H1 (cell line): ENCODE results near the gene C2orf76. TPM values are rescaled to one million over a fixed set of nuclear protein-coding genes. Genes with fewer than 3 reads are reported as not detected.

Experiments
- CTCF ChIA-PET: fragments of 300-600 bp; sonication (Branson Sonifier 250); formaldehyde crosslinking; loops from one replicate; lab custom pipeline; 2021; ENCODE audit not compliant: partially characterized antibody; lab: Charles Lee
- POLR2A ChIA-PET: fragments of 300-600 bp; sonication (Branson Sonifier 250); formaldehyde crosslinking; loops from one replicate; lab custom pipeline; 2021; ENCODE audit warnings: inconsistent platforms; ENCODE audit not compliant: partially characterized antibody; lab: Charles Lee
- DNase-seq, 2 experiments: peaks; one replicate each; pipeline versions ENCODE4 v3.0.0 to v3.0.0-alpha.2; 2010 to 2022; ENCODE audit warnings: low spot score in 2 of 2, low read depth in 1 of 2, mixed read lengths in 1 of 2
- FAIRE-seq: peaks from 2 replicates; lab custom pipeline; 2011; peaks lifted over from hg19 to GRCh38; lab: Jason Lieb, UNC
- H2AFZ ChIP-seq: 2 replicates; pipeline ENCODE4 v1.8.1; 2012; ENCODE audit warnings: low read length, inconsistent platforms
- H2AK5ac ChIP-seq: 2 replicates; pipeline ENCODE4 v1.6.1; 2013; ENCODE audit warnings: low read depth, low read length
- H2BK120ac ChIP-seq: replicated peaks from 2 replicates; pipeline ENCODE3; 2013; ENCODE audit warnings: low read depth, low read length, inconsistent platforms
- H2BK12ac ChIP-seq: 2 replicates; pipeline ENCODE4 v1.6.1; 2013; ENCODE audit warnings: low read depth, low read length
- H2BK15ac ChIP-seq: 2 replicates; pipeline ENCODE4 v1.6.1; 2013; ENCODE audit warnings: low read length
- H2BK20ac ChIP-seq: 2 replicates; pipeline ENCODE4 v1.6.1; 2013; ENCODE audit warnings: low read length
- H2BK5ac ChIP-seq: 2 replicates; pipeline ENCODE4 v1.6.1; 2013; ENCODE audit warnings: low read depth, low read length
- H3K14ac ChIP-seq: 2 replicates; pipeline ENCODE4 v1.6.1; 2013; ENCODE audit warnings: inconsistent platforms; ENCODE audit not compliant: insufficient read length
- H3K18ac ChIP-seq: 2 replicates; pipeline ENCODE4 v1.6.1; 2013; ENCODE audit warnings: low read length; ENCODE audit errors: extremely low read depth
- H3K23ac ChIP-seq: 2 replicates; pipeline ENCODE4 v1.6.1; 2013; ENCODE audit warnings: inconsistent platforms; ENCODE audit not compliant: insufficient read length
- H3K23me2 ChIP-seq: 2 replicates; pipeline ENCODE4 v1.6.1; 2013; ENCODE audit warnings: low read depth, low read length
- H3K27ac ChIP-seq: 2 replicates; pipeline ENCODE4 v1.6.1; 2011; ENCODE audit warnings: low read depth, low read length, inconsistent platforms
- H3K27me3 ChIP-seq, 4 experiments: replicated peaks in 1 of 4; 1 replicate in 1 of 4; 2 replicates in 3 of 4; pipeline versions ENCODE4 v1.6.1 to v1.8.1; 2011 to 2013; ENCODE audit warnings: low read length in 3 of 4, mild to moderate bottlenecking in 3 of 4, inconsistent platforms in 2 of 4, mixed read lengths in 2 of 4, moderate library complexity in 1 of 4; ENCODE audit not compliant: control insufficient read depth in 3 of 4, insufficient read depth in 3 of 4; ENCODE audit errors: extremely low read depth in 1 of 4
- H3K36me3 ChIP-seq, 4 experiments: 2 replicates each; pipeline versions ENCODE4 v1.6.1 to v1.8.1; 2011 to 2013; ENCODE audit warnings: mild to moderate bottlenecking in 4 of 4, low read length in 3 of 4, moderate library complexity in 2 of 4, control low read depth in 1 of 4, inconsistent platforms in 1 of 4; ENCODE audit not compliant: insufficient read depth in 4 of 4, control insufficient read depth in 2 of 4
- H3K4ac ChIP-seq: replicated peaks from 2 replicates; pipeline ENCODE3; 2013; ENCODE audit warnings: low read length, low read depth, mixed read lengths, inconsistent platforms; ENCODE audit not compliant: insufficient read length
- H3K4me1 ChIP-seq, 4 experiments: replicated peaks in 1 of 4; 1 replicate in 1 of 4; 2 replicates in 3 of 4; pipeline versions ENCODE4 v1.6.1 to v1.8.1; 2011 to 2013; ENCODE audit warnings: low read length in 3 of 4, inconsistent platforms in 2 of 4, mixed read lengths in 1 of 4; ENCODE audit not compliant: insufficient read depth in 4 of 4, control insufficient read depth in 3 of 4
- H3K4me2 ChIP-seq, 2 experiments: 2 replicates each; pipeline versions ENCODE4 v1.6.1 to v1.8.1; 2011 to 2013; ENCODE audit warnings: low read depth in 2 of 2, low read length in 2 of 2, control low read depth in 1 of 2, inconsistent platforms in 1 of 2, mild to moderate bottlenecking in 1 of 2; ENCODE audit not compliant: insufficient read depth in 1 of 2
- H3K4me3 ChIP-seq, 4 experiments: fragments of 200-600, 300-600 bp in 1 of 4; sonication (generic), shearing (Covaris generic), sonication (Bioruptor Twin) in 1 of 4; 2 replicates each; pipeline versions ENCODE4 v1.5.1 to v1.8.1; 2011 to 2016; ENCODE audit warnings: low read length in 4 of 4, low read depth in 3 of 4, control low read depth in 2 of 4, inconsistent platforms in 2 of 4, mild to moderate bottlenecking in 2 of 4, mixed read lengths in 1 of 4, moderate library complexity in 1 of 4; ENCODE audit not compliant: insufficient read depth in 2 of 4; ENCODE audit errors: extremely low read depth in 1 of 4
- H3K56ac ChIP-seq: replicated peaks from 2 replicates; pipeline ENCODE3; 2013; ENCODE audit warnings: low read depth, mild to moderate bottlenecking, mixed read lengths, low read length, inconsistent platforms; ENCODE audit not compliant: insufficient read length
- H3K79me1 ChIP-seq: 2 replicates; pipeline ENCODE4 v1.6.1; 2013; ENCODE audit warnings: low read depth, low read length, control low read depth
- H3K79me2 ChIP-seq, 2 experiments: 2 replicates each; pipeline versions ENCODE4 v1.6.1 to v1.8.1; 2012 to 2013; ENCODE audit warnings: low read length in 2 of 2, mild to moderate bottlenecking in 2 of 2, inconsistent platforms in 1 of 2; ENCODE audit not compliant: insufficient read depth in 2 of 2, control insufficient read depth in 1 of 2
- H3K9ac ChIP-seq, 4 experiments: replicated peaks in 1 of 4; 1 replicate in 1 of 4; 2 replicates in 3 of 4; pipeline versions ENCODE4 v1.6.1 to v1.8.1; 2011 to 2013; ENCODE audit warnings: low read depth in 3 of 4, low read length in 3 of 4, control low read depth in 2 of 4, mild to moderate bottlenecking in 2 of 4, moderate library complexity in 2 of 4, inconsistent platforms in 1 of 4; ENCODE audit errors: extremely low read depth in 1 of 4
- H3K9me3 ChIP-seq, 2 experiments: 2 replicates each; pipeline versions ENCODE4 v1.6.1 to v1.8.1; 2012 to 2013; ENCODE audit warnings: mild to moderate bottlenecking in 2 of 2, moderate library complexity in 2 of 2, control low read depth in 1 of 2, inconsistent platforms in 1 of 2, low read depth in 1 of 2, low read length in 1 of 2, mixed read lengths in 1 of 2; ENCODE audit not compliant: insufficient read depth in 2 of 2
- H4K20me1 ChIP-seq, 2 experiments: replicated peaks in 1 of 2; 2 replicates each; pipeline versions ENCODE3 to v1.8.1; 2011 to 2013; ENCODE audit warnings: inconsistent platforms in 2 of 2, low read length in 2 of 2, mild to moderate bottlenecking in 1 of 2; ENCODE audit not compliant: insufficient read depth in 2 of 2, control insufficient read depth in 1 of 2
- H4K5ac ChIP-seq: 2 replicates; pipeline ENCODE4 v1.6.1; 2013; ENCODE audit warnings: low read length, low read depth, mixed read lengths, inconsistent platforms; ENCODE audit not compliant: insufficient read length
- H4K8ac ChIP-seq: 2 replicates; pipeline ENCODE4 v1.8.0; 2013; ENCODE audit warnings: mild to moderate bottlenecking, moderate library complexity, low read length, inconsistent platforms; ENCODE audit not compliant: insufficient read depth; ENCODE audit errors: extremely low read depth
- H4K91ac ChIP-seq: replicated peaks from 2 replicates; pipeline ENCODE3; 2013; ENCODE audit warnings: low read length, mixed read lengths, inconsistent platforms; ENCODE audit not compliant: insufficient read length
- TBP ChIP-seq: IDR thresholded peaks from 2 replicates; pipeline ENCODE4 v1.6.1; 2011; ENCODE audit warnings: low read depth, low read length, improper control_type of control experiment
- WGBS, 2 experiments: shearing (Covaris generic) in 1 of 2; methylation state at CpG; one replicate each; pipeline versions ENCODE4 v1.1.6 to v1.1.7; 2013 to 2015; ENCODE audit warnings: low lambda C conversion rate in 2 of 2, mixed read lengths in 2 of 2, inconsistent platforms in 1 of 2, low coverage in 1 of 2, missing lambda C conversion rate in 1 of 2; ENCODE audit not compliant: insufficient replicate concordance in 2 of 2, insufficient coverage in 1 of 2, insufficient read length in 1 of 2; ENCODE audit errors: extremely low coverage in 1 of 2, missing lambda C conversion rate in 1 of 2; 5-methylcytosine and 5-hydroxymethylcytosine counted together
- polyA plus RNA-seq, 7 experiments: library from polyadenylated mRNA; depleted of rRNA in 3 of 7; stranded (reverse) in 5 of 7; unstranded in 2 of 7; fragments of >200 nt in 5 of 7; fragments of 200-250 nt in 2 of 7; gene quantifications; 1 replicate in 5 of 7; 2 replicates in 1 of 7; 4 replicates in 1 of 7; pipeline versions ENCODE4 v1.2.1 to v1.2.3, GENCODE V29; 2011 to 2013; ENCODE audit warnings: missing spikeins in 2 of 7, mixed read lengths in 2 of 7
- total RNA-seq: library from RNA; stranded (reverse); fragmentation: NEBNext Ultra II Directional; extraction: Animal tissue kit (Norgen Biotek cat#: 25700); gene quantifications from 2 replicates; pipeline ENCODE4 v1.2.1, GENCODE V29; 2021

The C2orf76 gene
- total and polyA plus RNA-seq, 2 of the 8 experiments (the other 6 are each of a cell fraction or from before 2014, with no cell fraction given), result 4.4 to 5.0 TPM

- H4K8ac ChIP-seq, result peak overlapping the region; percentile 51; the same call in 1 of the 2 replicates
- H3K9me3 ChIP-seq, result no peaks in the 10 kb centered on the region
- no peak overlapping the region for H2BK20ac ChIP-seq
- CTCF ChIA-PET, result interaction anchor here (1.0 to 1.8 kb wide), 3 partner anchors 12 to 21 kb away, joined by 3 to 10 read pairs (median 4); no protein-coding TSS in a partner anchor
- no peak overlapping the region for H2BK120ac ChIP-seq
- 5% methylated on average over 16 of the region's 17 CpGs; no CpG with 5 or more reads in 1 of the 2 experiments for WGBS, 2 experiments
- peak overlapping the region; percentile 77; the same call in 1 of the 2 replicates for H2BK5ac ChIP-seq
- H3K27me3 ChIP-seq, result no peaks in the 10 kb centered on the region
- H3K18ac ChIP-seq, result peak overlapping the region; percentile 87; the same call in 1 of the 2 replicates
- peaks cover 15% of the 10 kb centered on the region for H3K79me1 ChIP-seq
- H3K9ac ChIP-seq, result peak overlapping the region in 3 of 4 experiments; percentile 25 to 78 (median 45); a peak in 5 of 7 replicates
- no peak overlapping the region for H3K14ac ChIP-seq
- peak overlapping the region; percentile 62 for H4K91ac ChIP-seq
- FAIRE-seq (no peak), DNase-seq (no peak)
- H3K4me3 ChIP-seq, result peak overlapping the region; percentile 83 to 95 (median 86)
- 0 out of 2 replicates have a peak overlapping the region, but pooled peaks have one; percentile 22 for H3K27ac ChIP-seq
- H3K36me3 ChIP-seq, result peaks cover 14 to 29% (median 24%) of the 10 kb centered on the region in 4 experiments
- H3K23me2 ChIP-seq, result peaks cover 16% of the 10 kb centered on the region
- peak overlapping the region; percentile 77 to 91 for H3K4me2 ChIP-seq
- H3K56ac ChIP-seq, result peak overlapping the region; percentile 85
- H2BK15ac ChIP-seq, result 0 out of 2 replicates have a peak overlapping the region, but pooled peaks have one; percentile 61
- POLR2A ChIA-PET, result interaction anchor here (0.7 to 6.3 kb wide), 6 partner anchors 12 to 226 kb away, joined by 3 to 35 read pairs (median 5); partner anchors contain the start of gene TMEM37
- H2BK12ac ChIP-seq, result peak overlapping the region; percentile 46; the same call in 1 of the 2 replicates
- H3K4ac ChIP-seq, result peak overlapping the region; percentile 24
- H3K4me1 ChIP-seq, result peaks cover 3 to 12% (median 7%) of the 10 kb centered on the region in 4 experiments; a peak in 6 of 7 replicates
- H4K20me1 ChIP-seq, result peaks cover 5 to 15% of the 10 kb centered on the region in 2 experiments
- TF ChIP-seq TBP, result no peak
- peaks cover 0 to 35% of the 10 kb centered on the region in 2 experiments; a peak in 2 of 4 replicates for H3K79me2 ChIP-seq
- H2AFZ ChIP-seq, result peak overlapping the region; percentile 63; the same call in 1 of the 2 replicates
- no peak overlapping the region for H3K23ac ChIP-seq
- H2AK5ac ChIP-seq, result no peak overlapping the region
- no peak overlapping the region for H4K5ac ChIP-seq
Measured at GRCh38 chr2:119366161-119366648, 429 bp downstream of the C2orf76 start.
